Endothelial cell of umbilical vein (primary cell): ENCODE data around the gene KIF3A.

ENCODE experiments used
- EZH2 ChIP-seq: IDR thresholded peaks from 2 replicates; pipeline ENCODE4 v1.6.1; 2012; ENCODE audit warnings: borderline replicate concordance, low read depth, mild to moderate bottlenecking, moderate library complexity, low read length, inconsistent platforms; ENCODE audit not compliant: severe bottlenecking
- POLR2A ChIP-seq: IDR thresholded peaks from 2 replicates; pipeline ENCODE4 v1.6.1; 2012; ENCODE audit warnings: low read depth, mild to moderate bottlenecking, control low read depth, low read length
- TF ChIP-seq, protein P1 (sequence below), 2 donors: IDR thresholded peaks; 1 replicate in 1 of 2; 2 replicates in 1 of 2; pipeline ENCODE4 v1.5.1; 2011; ENCODE audit warnings: low read length in 2 of 2, mild to moderate bottlenecking in 2 of 2, moderate library complexity in 2 of 2, control low read depth in 1 of 2, inconsistent platforms in 1 of 2, low read depth in 1 of 2; ENCODE audit not compliant: insufficient read depth in 1 of 2; ENCODE audit errors: extremely low read depth in 1 of 2

DNA sequence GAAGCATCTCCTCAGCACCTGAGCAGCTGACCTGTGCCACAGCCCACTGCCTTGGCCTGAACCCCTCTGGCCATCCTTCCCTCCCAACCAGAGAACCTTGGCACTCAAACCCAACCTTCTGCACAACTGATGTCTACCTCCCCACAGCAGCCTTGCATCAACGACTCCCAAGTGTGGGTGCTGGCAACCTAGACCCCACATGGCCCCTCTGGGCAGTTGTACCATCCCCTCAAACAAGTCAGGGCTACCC lies 29.4 kb upstream of the KIF3A start:
- TF ChIP-seq EZH2, result no peak
- TF ChIP-seq, protein P1, sequence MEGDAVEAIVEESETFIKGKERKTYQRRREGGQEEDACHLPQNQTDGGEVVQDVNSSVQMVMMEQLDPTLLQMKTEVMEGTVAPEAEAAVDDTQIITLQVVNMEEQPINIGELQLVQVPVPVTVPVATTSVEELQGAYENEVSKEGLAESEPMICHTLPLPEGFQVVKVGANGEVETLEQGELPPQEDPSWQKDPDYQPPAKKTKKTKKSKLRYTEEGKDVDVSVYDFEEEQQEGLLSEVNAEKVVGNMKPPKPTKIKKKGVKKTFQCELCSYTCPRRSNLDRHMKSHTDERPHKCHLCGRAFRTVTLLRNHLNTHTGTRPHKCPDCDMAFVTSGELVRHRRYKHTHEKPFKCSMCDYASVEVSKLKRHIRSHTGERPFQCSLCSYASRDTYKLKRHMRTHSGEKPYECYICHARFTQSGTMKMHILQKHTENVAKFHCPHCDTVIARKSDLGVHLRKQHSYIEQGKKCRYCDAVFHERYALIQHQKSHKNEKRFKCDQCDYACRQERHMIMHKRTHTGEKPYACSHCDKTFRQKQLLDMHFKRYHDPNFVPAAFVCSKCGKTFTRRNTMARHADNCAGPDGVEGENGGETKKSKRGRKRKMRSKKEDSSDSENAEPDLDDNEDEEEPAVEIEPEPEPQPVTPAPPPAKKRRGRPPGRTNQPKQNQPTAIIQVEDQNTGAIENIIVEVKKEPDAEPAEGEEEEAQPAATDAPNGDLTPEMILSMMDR (IDR thresholded peaks at IDR 0.05; ENCODE audit: extremely low read depth in 1 of 2, insufficient read depth in 1 of 2, low read depth in 1 of 2, low read length in 2 of 2), result no peak
- TF ChIP-seq POLR2A, result no peak
